ENCODE data around the gene TTC24.

DNA sequence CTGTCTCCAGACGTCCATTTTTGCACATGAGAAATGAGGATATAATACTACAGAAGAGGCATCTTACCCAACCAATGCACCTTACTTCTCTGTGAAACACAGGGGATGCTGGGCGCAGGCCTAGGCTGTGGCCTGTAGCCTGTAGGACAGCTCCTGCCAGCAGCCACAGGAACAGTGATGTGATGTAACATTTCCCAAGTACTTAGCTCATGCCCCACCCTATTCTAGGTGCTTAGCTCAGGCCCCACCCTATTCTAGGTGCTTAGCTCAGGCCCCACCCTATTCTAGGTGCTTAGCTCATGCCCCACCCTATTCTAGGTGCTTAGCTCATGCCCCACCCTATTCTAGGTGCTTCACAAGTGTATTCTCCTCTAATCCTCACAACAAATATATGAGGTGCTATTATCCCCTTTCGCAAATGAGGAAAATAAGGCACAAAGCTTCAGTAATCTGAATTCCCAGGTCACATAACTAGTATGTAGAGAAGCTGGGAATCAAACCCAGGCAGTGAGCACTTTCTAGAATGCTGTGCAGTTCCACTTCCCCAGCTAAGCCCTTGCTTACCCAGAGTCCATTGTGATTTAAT lies 7.5 kb downstream of the TTC24 start:
- TF ChIP-seq EP300 (IDR thresholded peaks at IDR 0.05): no peak
- TF ChIP-seq, protein P1, sequence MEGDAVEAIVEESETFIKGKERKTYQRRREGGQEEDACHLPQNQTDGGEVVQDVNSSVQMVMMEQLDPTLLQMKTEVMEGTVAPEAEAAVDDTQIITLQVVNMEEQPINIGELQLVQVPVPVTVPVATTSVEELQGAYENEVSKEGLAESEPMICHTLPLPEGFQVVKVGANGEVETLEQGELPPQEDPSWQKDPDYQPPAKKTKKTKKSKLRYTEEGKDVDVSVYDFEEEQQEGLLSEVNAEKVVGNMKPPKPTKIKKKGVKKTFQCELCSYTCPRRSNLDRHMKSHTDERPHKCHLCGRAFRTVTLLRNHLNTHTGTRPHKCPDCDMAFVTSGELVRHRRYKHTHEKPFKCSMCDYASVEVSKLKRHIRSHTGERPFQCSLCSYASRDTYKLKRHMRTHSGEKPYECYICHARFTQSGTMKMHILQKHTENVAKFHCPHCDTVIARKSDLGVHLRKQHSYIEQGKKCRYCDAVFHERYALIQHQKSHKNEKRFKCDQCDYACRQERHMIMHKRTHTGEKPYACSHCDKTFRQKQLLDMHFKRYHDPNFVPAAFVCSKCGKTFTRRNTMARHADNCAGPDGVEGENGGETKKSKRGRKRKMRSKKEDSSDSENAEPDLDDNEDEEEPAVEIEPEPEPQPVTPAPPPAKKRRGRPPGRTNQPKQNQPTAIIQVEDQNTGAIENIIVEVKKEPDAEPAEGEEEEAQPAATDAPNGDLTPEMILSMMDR (IDR thresholded peaks at IDR 0.05): no peak

All from upper lobe of left lung (tissue), 4 donors.